Natural killer cell (primary cell): ENCODE results near the gene ZNF778. TPM values are rescaled to one million over a fixed set of nuclear protein-coding genes. Genes with fewer than 3 reads are reported as not detected.

Experiments used
- ATAC-seq, 3 donors: fragments of 150-1000 bp in 2 of 3; fragments of 200-7000 bp in 1 of 3; cut with Tn5 transposase; 1 replicate in 1 of 3; 2 replicates in 2 of 3; pipeline ENCODE4 v1.10.0; 2021; ENCODE audit warnings: mild to moderate bottlenecking in 2 of 3, moderate library complexity in 2 of 3
- DNase-seq, 2 donors: peaks; one replicate each; pipeline versions ENCODE4 v3.0.0 to v3.0.0-alpha.2; 2013 to 2021; ENCODE audit warnings: mixed read lengths in 1 of 2
- H3K27ac ChIP-seq: one replicate; pipeline ENCODE4 v1.5.1; 2013; ENCODE audit warnings: mild to moderate bottlenecking, low read length
- H3K27me3 ChIP-seq: one replicate; pipeline ENCODE4 v1.6.1; 2013; ENCODE audit warnings: low read length; ENCODE audit not compliant: control insufficient read depth, insufficient read depth
- H3K36me3 ChIP-seq: one replicate; pipeline ENCODE4 v1.6.1; 2013; ENCODE audit warnings: low read length; ENCODE audit not compliant: control insufficient read depth, insufficient read depth
- H3K4me1 ChIP-seq: one replicate; pipeline ENCODE4 v1.6.1; 2013; ENCODE audit warnings: low read length; ENCODE audit not compliant: control insufficient read depth, insufficient read depth
- H3K4me3 ChIP-seq: one replicate; pipeline ENCODE4 v1.5.1; 2013; ENCODE audit warnings: low read length
- H3K9me3 ChIP-seq: one replicate; pipeline ENCODE4 v1.6.1; 2013; ENCODE audit warnings: low read length; ENCODE audit not compliant: control insufficient read depth, insufficient read depth
- H3K27ac Mint-ChIP-seq, 2 donors: one replicate each; pipeline ENCODE4 v1.8.0; 2022; ENCODE audit warnings: mild to moderate bottlenecking in 2 of 2, mixed read lengths in 2 of 2, moderate library complexity in 1 of 2
- H3K27me3 Mint-ChIP-seq, 2 donors: one replicate each; pipeline ENCODE4 v1.8.0; 2022; ENCODE audit warnings: low read depth in 2 of 2, mixed read lengths in 2 of 2
- H3K36me3 Mint-ChIP-seq: one replicate; pipeline ENCODE4 v1.8.0; 2022; ENCODE audit warnings: mixed read lengths
- H3K4me1 Mint-ChIP-seq, 2 donors: one replicate each; pipeline ENCODE4 v1.8.0; 2022; ENCODE audit warnings: mixed read lengths in 2 of 2
- H3K4me3 Mint-ChIP-seq: one replicate; pipeline ENCODE4 v1.8.0; 2022; ENCODE audit warnings: mild to moderate bottlenecking, moderate library complexity, mixed read lengths
- H3K9me3 Mint-ChIP-seq, 2 donors: one replicate each; pipeline ENCODE4 v1.8.0; 2022; ENCODE audit warnings: mixed read lengths in 2 of 2
- CTCF ChIP-seq: fragments of 200-600 bp; IDR thresholded peaks from one replicate; pipeline ENCODE4 v1.8.0; 2022; ENCODE audit warnings: antibody characterized with exemption
- WGBS: methylation state at CpG from one replicate; pipeline ENCODE4 v1.1.7; 2013; ENCODE audit warnings: missing lambda C conversion rate; ENCODE audit not compliant: insufficient coverage; 5-methylcytosine and 5-hydroxymethylcytosine counted together
- intact Hi-C: fragments of 100-400 bp; cut with micrococcal nuclease; formaldehyde crosslinking; loops from one replicate; pipeline ENCODE4 v1.14.2; 2022
- total RNA-seq, 4 donors: library from RNA; stranded (reverse); fragments of 120-200 nt in 1 of 4; gene quantifications; one replicate each; pipeline versions ENCODE4 v1.2.3 to v1.2.4, GENCODE V29; 2013 to 2022

Gene ZNF778
- total RNA-seq, 3 donors from 2014 or later (not counting 1 experiment from before 2014, with no cell fraction given) = 7.0 to 14.1 (median 11.8) TPM

DNA sequence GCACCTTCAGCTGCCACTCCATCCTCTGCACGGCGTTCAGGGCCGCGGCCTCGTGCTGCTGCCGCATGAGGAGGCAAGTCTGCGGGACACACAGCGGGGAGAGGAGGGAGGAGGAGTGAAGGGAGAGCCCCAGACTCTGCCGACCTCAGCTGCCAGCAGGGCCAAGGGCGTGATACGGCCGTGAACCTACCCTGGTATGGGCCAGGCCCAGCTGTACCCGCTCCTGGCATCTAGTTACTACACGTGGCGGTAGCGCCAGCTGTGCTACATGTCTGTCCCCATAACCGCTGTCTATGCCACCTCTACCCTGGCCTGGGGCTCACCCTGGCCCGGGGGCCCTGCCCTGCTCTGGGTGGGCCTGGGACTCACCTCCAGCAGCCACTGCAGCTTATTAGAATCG is 51.1 kb downstream of the ZNF778 start:
- DNase-seq = no peak
- H3K36me3 Mint-ChIP-seq = no peaks in the 10 kb centered on the region
- Histone ChIP-seq H3K36me3 (peaks cover 52% of the 10 kb centered on the region), H3K9me3 (no peaks in the 10 kb centered on the region), H3K27me3 (no peaks in the 10 kb centered on the region), H3K4me3 (no peak overlapping the region), H3K4me1 (peaks cover 15% of the 10 kb centered on the region), H3K27ac (no peak overlapping the region)
- H3K4me1 Mint-ChIP-seq = peaks cover 19 to 21% of the 10 kb centered on the region in 2 donors
- no peaks in the 10 kb centered on the region for H3K27me3 Mint-ChIP-seq
- no peaks in the 10 kb centered on the region for H3K9me3 Mint-ChIP-seq
- no peak overlapping the region for H3K4me3 Mint-ChIP-seq
- intact Hi-C loops = no loop called here
- 94% methylated on average over 19 of the region's 19 CpGs for WGBS
- no peak for ATAC-seq
- H3K27ac Mint-ChIP-seq = peak overlapping the region; percentile 77 to 79
- no peak for TF ChIP-seq CTCF

DNA sequence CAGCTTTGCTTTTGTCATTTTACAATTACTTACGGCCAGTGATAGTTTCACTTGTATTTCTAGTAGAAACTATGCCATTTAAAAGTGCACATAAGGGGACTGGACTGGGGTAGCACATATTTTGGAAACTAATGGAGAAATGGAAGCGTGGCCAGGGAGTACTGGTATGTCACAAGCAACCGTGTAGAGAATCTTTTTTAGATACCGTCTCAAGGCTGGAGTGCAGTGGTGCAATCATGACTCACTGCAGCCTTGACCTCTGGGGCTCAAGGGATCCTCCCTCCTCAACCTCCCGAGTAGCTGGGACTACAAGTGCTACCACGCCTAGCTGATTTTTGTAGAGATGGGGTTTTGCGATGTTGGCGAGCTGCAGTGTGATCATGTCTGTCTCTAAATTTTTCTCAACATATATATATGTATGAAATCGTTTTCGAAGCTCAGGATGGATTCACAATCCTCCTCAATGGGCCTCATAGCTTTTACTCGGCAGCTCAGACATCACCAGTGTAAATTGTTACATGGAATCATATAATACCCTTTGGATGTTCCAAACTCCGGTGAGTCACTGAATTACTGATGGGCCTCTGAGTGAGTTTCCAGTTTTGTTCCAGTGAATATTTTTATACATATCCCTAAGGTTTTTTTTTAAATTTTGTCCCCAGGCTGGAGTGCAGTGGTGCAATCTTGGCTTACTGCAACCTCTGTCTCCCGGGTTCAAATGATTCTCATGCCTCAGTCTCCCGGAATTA is 51.7 kb downstream of the ZNF778 start:
- Histone ChIP-seq H3K27ac (peak overlapping the region; percentile 1), H3K36me3 (peaks cover 58% of the 10 kb centered on the region), H3K27me3 (no peaks in the 10 kb centered on the region), H3K9me3 (no peaks in the 10 kb centered on the region), H3K4me3 (no peak overlapping the region), H3K4me1 (peaks cover 15% of the 10 kb centered on the region)
- ATAC-seq (no peak), DNase-seq (no peak)
- no peaks in the 10 kb centered on the region for H3K36me3 Mint-ChIP-seq
- TF ChIP-seq CTCF = no peak
- peak overlapping the region; percentile 49 for H3K4me3 Mint-ChIP-seq
- WGBS = 92% methylated on average over 8 of the region's 14 CpGs
- H3K4me1 Mint-ChIP-seq = peaks cover 19 to 25% of the 10 kb centered on the region in 2 donors
- intact Hi-C loops = no loop called here
- no peaks in the 10 kb centered on the region for H3K27me3 Mint-ChIP-seq
- H3K27ac Mint-ChIP-seq = peak overlapping the region; percentile 77 to 79
- H3K9me3 Mint-ChIP-seq = no peaks in the 10 kb centered on the region

- H3K36me3 Mint-ChIP-seq = no peaks in the 10 kb centered on the region
- no peaks in the 10 kb centered on the region for H3K27me3 Mint-ChIP-seq
- WGBS = 88% methylated on average over 27 of the region's 27 CpGs
- no peak for TF ChIP-seq CTCF
- H3K9me3 Mint-ChIP-seq = no peaks in the 10 kb centered on the region
- DNase-seq (no peak), ATAC-seq (peak; percentile 40 to 77 (median 74))
- Histone ChIP-seq H3K27me3 (no peaks in the 10 kb centered on the region), H3K4me1 (peaks cover 15% of the 10 kb centered on the region), H3K9me3 (no peaks in the 10 kb centered on the region), H3K27ac (peak overlapping the region; percentile 1), H3K36me3 (peaks cover 64% of the 10 kb centered on the region), H3K4me3 (no peak overlapping the region)
- intact Hi-C loops = no loop called here
- H3K4me1 Mint-ChIP-seq = peaks cover 19 to 25% of the 10 kb centered on the region in 2 donors
- H3K27ac Mint-ChIP-seq = peak overlapping the region; percentile 77 to 79
- peak overlapping the region; percentile 49 for H3K4me3 Mint-ChIP-seq
Observed at GRCh38 chr16:89269805-89270665, 52.5 kb downstream of the ZNF778 start.
